ENCODE results near the gene CAMKV.

The CAMKV gene

DNA sequence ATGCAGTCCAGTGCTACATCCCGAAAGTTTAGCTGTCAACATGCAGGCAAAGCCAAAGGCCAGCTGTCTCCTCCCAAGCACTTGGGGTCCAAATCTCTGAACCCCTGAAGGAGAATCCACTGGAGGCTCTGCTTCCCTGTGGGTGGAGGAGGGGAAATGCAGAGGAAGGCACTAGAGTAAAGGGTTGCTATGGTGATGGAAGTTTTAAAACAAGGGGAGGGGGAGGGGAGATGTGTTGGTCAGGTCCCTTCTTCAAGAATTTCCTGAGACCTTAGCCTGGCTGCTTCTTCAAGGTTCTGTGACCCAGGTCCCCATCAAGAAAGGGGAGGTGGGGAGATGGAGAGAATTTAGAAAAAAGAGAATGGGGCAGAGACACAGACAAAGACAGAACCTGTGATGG, 2.3 kb downstream of the CAMKV start:
- TF ChIP-seq TAF1 (IDR thresholded peaks at IDR 0.05; ENCODE audit: low read depth), result no peak
- TF ChIP-seq CEBPB (IDR thresholded peaks at IDR 0.05), result no peak
- TF ChIP-seq EGR1 (IDR thresholded peaks at IDR 0.05), result no peak
- TF ChIP-seq, protein P1, sequence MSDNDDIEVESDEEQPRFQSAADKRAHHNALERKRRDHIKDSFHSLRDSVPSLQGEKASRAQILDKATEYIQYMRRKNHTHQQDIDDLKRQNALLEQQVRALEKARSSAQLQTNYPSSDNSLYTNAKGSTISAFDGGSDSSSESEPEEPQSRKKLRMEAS (IDR thresholded peaks at IDR 0.05), result no peak
- TF ChIP-seq ZBTB7A (IDR thresholded peaks at IDR 0.05; ENCODE audit: low read depth), result no peak
- no peak for TF ChIP-seq NFIC (IDR thresholded peaks at IDR 0.05)
- TF ChIP-seq EP300 (IDR thresholded peaks at IDR 0.05; ENCODE audit: borderline replicate concordance), result no peak
- no peak for TF ChIP-seq RAD21 (IDR thresholded peaks at IDR 0.05; ENCODE audit: low read depth)

DNA sequence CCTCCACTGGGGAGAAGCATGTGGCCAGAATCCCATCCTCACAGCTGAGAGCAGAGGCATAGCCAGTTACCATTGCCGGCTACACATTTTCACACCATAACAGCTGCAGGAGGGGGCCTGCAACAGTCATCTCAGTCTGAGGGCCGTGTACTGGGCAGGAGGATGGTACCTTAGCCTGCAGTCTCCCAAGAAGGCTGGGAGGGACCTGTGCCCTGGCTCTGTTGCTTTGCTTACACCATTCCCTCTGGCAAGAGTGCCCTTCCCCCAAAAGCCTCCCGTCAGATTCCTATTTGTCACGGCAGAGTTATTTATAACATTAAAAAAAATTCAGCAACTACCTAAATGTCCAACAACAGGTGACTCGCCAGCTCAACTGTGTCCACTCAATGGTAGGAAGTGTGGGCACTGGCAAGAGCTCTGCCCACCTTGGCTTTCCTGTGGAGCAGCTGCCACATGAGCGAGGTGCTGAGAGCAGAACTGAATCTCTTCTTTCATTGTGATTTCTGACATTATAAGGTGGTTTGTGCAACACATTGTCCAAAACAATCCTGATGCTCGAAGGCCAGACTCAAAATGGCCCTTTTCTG, 4.4 kb downstream of the CAMKV start:
- TF ChIP-seq CEBPB (IDR thresholded peaks at IDR 0.05) (no peak), TCF12 (IDR thresholded peaks at IDR 0.05; ENCODE audit: low read depth) (no peak), FOXM1 (IDR thresholded peaks at IDR 0.05; ENCODE audit: borderline replicate concordance, low read depth) (no peak), YY1 (IDR thresholded peaks at IDR 0.05; ENCODE audit: low read depth) (no peak), RAD21 (IDR thresholded peaks at IDR 0.05; ENCODE audit: low read depth) (no peak), EP300 (IDR thresholded peaks at IDR 0.05; ENCODE audit: borderline replicate concordance) (no peak), TEAD4 (IDR thresholded peaks at IDR 0.05) (no peak)
- TF ChIP-seq, protein P2, sequence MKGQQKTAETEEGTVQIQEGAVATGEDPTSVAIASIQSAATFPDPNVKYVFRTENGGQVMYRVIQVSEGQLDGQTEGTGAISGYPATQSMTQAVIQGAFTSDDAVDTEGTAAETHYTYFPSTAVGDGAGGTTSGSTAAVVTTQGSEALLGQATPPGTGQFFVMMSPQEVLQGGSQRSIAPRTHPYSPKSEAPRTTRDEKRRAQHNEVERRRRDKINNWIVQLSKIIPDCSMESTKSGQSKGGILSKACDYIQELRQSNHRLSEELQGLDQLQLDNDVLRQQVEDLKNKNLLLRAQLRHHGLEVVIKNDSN (IDR thresholded peaks at IDR 0.05), result no peak
- TF ChIP-seq, protein P3, sequence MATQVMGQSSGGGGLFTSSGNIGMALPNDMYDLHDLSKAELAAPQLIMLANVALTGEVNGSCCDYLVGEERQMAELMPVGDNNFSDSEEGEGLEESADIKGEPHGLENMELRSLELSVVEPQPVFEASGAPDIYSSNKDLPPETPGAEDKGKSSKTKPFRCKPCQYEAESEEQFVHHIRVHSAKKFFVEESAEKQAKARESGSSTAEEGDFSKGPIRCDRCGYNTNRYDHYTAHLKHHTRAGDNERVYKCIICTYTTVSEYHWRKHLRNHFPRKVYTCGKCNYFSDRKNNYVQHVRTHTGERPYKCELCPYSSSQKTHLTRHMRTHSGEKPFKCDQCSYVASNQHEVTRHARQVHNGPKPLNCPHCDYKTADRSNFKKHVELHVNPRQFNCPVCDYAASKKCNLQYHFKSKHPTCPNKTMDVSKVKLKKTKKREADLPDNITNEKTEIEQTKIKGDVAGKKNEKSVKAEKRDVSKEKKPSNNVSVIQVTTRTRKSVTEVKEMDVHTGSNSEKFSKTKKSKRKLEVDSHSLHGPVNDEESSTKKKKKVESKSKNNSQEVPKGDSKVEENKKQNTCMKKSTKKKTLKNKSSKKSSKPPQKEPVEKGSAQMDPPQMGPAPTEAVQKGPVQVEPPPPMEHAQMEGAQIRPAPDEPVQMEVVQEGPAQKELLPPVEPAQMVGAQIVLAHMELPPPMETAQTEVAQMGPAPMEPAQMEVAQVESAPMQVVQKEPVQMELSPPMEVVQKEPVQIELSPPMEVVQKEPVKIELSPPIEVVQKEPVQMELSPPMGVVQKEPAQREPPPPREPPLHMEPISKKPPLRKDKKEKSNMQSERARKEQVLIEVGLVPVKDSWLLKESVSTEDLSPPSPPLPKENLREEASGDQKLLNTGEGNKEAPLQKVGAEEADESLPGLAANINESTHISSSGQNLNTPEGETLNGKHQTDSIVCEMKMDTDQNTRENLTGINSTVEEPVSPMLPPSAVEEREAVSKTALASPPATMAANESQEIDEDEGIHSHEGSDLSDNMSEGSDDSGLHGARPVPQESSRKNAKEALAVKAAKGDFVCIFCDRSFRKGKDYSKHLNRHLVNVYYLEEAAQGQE (IDR thresholded peaks at IDR 0.05; ENCODE audit: low read depth), result no peak
- TF ChIP-seq, protein P1 (IDR thresholded peaks at IDR 0.05), result no peak

DNA sequence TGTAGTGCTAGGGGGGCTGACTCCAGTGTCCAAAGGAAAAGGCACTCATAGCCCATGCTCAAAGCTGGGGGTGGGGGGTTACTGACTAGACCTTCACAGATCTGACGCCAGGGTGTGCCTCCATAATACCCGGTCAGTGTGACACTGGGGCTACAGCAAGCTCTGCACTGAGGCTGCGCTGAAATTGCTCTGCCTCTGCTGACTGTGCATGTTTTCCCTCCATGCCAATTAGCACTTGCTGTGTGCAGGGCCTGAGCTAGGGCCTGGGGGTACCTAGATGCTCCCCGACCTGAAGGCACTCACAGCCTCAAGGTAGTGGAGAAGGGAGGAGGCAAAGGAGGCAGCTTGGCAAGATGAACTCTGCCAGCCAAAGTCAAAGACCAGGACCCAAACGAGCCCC, 5.2 kb downstream of the CAMKV start:
- TF ChIP-seq, protein P2 (IDR thresholded peaks at IDR 0.05), result no peak
- TF ChIP-seq, protein P3 (IDR thresholded peaks at IDR 0.05; ENCODE audit: low read depth), result no peak
- TF ChIP-seq ZBTB7A (IDR thresholded peaks at IDR 0.05; ENCODE audit: low read depth), result no peak
- TF ChIP-seq FOXM1 (IDR thresholded peaks at IDR 0.05; ENCODE audit: borderline replicate concordance, low read depth), result no peak
- no peak for TF ChIP-seq RAD21 (IDR thresholded peaks at IDR 0.05; ENCODE audit: low read depth)
- TF ChIP-seq, protein P1 (IDR thresholded peaks at IDR 0.05), result no peak
- no peak for TF ChIP-seq TEAD4 (IDR thresholded peaks at IDR 0.05)
- no peak for TF ChIP-seq NFIC (IDR thresholded peaks at IDR 0.05)
- TF ChIP-seq EP300 (IDR thresholded peaks at IDR 0.05; ENCODE audit: borderline replicate concordance), result no peak

DNA sequence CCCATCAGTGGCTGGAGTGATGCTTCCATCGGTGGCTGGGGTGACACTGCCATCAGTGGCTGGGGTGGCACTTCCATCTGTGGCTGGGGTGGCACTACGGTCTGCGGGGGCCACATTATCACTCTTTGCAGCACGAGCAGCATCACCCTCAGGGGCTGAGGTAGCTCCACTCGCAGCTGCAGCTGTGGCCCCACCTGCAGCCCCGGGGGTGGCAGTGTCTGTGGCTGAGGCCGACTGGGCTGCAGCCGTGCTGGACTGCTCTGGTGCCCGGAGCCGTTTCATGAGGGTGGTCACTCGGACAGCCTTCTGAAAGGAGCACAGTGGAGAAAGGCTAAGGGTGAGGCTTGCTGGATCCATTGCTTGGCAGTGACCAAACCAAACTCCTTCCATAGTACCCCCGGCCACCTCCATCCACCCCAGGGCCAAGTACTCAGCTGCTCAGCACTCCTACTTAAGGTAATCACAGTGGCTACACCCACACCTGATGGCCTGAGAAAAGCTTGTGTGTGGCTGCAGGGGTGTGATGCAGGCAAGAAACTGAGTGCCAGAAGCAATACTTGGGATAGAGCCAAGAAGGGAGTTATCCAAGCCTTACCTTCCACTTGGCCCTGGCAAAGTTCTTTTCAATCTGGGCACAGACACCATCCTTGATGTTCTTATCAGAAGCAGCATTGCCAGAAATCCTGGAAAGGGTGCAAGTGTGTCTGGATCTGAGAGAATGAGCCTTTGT, 10.0 kb downstream of the CAMKV start:
- TF ChIP-seq EGR1 (IDR thresholded peaks at IDR 0.05) (no peak), CEBPB (IDR thresholded peaks at IDR 0.05) (no peak), YY1 (IDR thresholded peaks at IDR 0.05; ENCODE audit: low read depth) (no peak), FOXM1 (IDR thresholded peaks at IDR 0.05; ENCODE audit: borderline replicate concordance, low read depth) (no peak), NFIC (IDR thresholded peaks at IDR 0.05) (no peak), TCF12 (IDR thresholded peaks at IDR 0.05; ENCODE audit: low read depth) (no peak), TAF1 (IDR thresholded peaks at IDR 0.05; ENCODE audit: low read depth) (no peak), ZBTB7A (IDR thresholded peaks at IDR 0.05; ENCODE audit: low read depth) (no peak), EP300 (IDR thresholded peaks at IDR 0.05; ENCODE audit: borderline replicate concordance) (no peak), TEAD4 (IDR thresholded peaks at IDR 0.05) (no peak), CREB1 (IDR thresholded peaks at IDR 0.05; ENCODE audit: low read depth) (no peak), RAD21 (IDR thresholded peaks at IDR 0.05; ENCODE audit: low read depth) (no peak)
- TF ChIP-seq, protein P2 (IDR thresholded peaks at IDR 0.05), result no peak
- TF ChIP-seq, protein P3 (IDR thresholded peaks at IDR 0.05; ENCODE audit: low read depth), result no peak
- TF ChIP-seq, protein P1 (IDR thresholded peaks at IDR 0.05), result no peak
